ENCODE results near the gene NR4A1.

The NR4A1 gene

GRCh38 chr12:52050758-52051541 lies at the start of gene NR4A1:
NR4A1 (plus strand) TSS chr12:52051442; CDS start chr12:52054329, 2,887 bp downstream.
- peak; percentile 100 for DNase-seq (ENCODE audit: low read depth)

DNA sequence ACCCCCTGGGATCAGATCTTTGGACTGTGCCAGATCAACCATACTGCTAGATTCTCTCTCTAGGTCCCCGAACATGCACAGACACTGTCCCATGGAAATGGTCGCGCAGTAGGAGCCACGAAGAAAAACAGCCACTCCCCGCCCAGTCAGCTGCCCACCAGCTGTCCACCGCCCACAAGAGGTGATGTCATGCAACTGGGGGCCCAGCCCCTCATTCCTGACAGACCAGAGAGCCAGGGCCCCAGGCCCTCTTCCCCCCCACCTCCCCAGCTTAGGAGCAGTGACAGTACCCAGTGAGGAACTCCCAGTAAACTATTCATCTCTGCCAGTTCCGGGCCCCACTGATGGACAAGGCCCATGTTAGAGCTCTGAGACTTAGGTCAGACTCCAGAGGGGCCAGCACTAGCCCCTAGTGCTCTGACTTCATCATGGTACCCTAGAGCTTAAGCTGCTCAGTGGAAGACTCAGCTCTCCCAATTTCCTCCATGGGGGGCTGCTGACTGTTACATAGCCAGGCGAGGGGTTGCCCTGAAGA lies 48.2 kb upstream of the NR4A1 start:
- DNase-seq (ENCODE audit: low read depth), result no peak

- no peak for DNase-seq (ENCODE audit: low read depth)
These were observed 47.7 kb upstream of the NR4A1 start for GRCh38 chr12:52003591-52003990.

GRCh38 chr12:52004042-52004648 lies 47.1 kb upstream of the NR4A1 start:
- no peak for DNase-seq (ENCODE audit: low read depth)

- DNase-seq (ENCODE audit: low read depth), result no peak
These were observed 45.9 kb upstream of the NR4A1 start for GRCh38 chr12:52005218-52005902.

DNA sequence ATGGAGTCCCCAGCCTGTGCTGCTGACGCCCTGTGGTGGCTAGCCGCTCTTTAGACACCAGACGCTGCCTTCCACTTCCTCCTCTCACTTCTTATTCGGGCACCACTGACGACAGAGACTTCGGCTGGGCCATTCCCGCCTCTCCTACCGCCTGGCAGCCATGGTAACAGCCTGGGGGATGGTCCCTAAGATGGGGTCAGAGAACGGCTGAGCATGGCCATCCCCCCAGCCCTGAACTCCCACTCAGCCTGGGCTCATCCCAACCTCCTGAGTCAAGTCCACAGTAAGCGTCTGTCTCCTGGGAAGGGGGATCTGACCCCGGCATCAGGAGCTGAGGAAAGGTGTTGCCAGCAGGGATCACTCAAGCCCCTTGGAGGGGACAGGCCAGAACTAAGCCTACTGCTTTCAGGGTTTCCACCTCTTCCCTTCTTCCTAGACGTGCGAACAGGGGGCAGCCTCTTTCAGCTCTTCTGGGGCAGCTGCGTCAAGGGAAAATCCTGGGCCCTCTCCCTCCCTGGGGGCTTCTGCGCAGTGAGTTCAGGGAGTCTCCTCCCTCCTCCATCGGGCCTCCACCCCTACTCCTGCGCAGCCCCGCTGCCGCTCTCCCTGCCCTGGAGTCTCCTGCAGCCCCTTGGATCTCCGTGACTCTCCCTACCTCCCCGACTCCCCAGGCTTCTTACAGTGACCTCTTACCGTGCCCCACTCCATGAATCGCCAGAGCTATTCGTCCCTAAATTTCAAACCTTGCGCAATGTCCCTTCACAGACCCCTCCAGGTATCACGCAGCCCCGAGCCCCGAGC lies 45.1 kb upstream of the NR4A1 start:
- no peak for DNase-seq (ENCODE audit: low read depth)

DNA sequence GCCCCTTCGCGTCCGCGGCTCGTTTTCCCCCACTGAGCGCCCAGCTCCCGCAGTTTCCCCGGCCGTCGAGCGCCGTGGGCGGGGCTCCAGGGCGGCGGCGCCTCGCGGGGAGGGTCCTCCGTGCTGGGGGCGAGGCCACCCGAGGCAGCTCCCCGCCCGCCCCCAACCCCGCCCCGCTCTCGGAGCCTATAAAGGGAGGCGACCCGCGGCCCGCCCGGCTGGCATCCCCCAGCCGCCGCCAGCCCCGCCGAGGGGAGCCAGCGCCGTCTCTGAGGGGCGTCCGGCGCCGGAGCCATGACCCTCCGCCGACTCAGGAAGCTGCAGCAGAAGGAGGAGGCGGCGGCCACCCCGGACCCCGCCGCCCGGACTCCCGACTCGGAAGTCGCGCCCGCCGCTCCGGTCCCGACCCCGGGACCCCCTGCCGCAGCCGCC lies 44.5 kb upstream of the NR4A1 start, which contains the start of gene TAMALIN:
Gene TAMALIN (plus strand): TSS at position 221 of the 432 bp plus-strand sequence. CDS start 74 bp downstream, at position 295.
- peak; percentile 78 for DNase-seq (ENCODE audit: low read depth)

- DNase-seq (ENCODE audit: low read depth), result peak; percentile 45
These were observed 43.9 kb upstream of the NR4A1 start for GRCh38 chr12:52007158-52007921.

DNA sequence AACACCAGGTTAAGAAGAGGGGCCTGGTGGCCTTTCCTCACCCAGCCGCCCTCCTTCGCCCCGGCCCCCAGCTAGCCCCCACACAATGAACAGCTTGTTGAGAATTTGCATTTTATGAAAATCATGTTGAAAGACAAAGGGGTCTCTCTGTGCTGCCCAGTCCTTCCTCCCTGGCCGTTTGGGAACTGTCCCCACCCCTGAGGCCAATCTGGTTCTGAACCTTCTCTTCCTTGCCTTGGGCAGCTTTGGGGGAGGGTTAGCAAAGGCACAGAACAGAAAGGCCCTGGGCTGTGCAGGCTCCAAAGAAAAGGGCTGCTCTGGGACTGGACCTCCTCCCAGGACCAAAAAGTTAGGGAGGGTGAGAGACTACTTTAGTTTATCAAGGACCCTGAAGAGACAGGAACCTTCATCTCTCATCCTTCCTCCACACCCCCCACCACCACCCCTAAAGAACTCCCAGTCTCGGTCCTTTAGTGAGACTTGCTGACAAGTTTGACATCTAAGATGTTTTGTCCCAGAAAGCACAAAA lies 43.2 kb upstream of the NR4A1 start:
- DNase-seq (ENCODE audit: low read depth), result no peak

- no peak for DNase-seq (ENCODE audit: low read depth)
These were observed 42.0 kb upstream of the NR4A1 start for GRCh38 chr12:52009081-52009751.

- no peak for DNase-seq (ENCODE audit: low read depth)
These were observed 41.1 kb upstream of the NR4A1 start for GRCh38 chr12:52010152-52010622.

DNA sequence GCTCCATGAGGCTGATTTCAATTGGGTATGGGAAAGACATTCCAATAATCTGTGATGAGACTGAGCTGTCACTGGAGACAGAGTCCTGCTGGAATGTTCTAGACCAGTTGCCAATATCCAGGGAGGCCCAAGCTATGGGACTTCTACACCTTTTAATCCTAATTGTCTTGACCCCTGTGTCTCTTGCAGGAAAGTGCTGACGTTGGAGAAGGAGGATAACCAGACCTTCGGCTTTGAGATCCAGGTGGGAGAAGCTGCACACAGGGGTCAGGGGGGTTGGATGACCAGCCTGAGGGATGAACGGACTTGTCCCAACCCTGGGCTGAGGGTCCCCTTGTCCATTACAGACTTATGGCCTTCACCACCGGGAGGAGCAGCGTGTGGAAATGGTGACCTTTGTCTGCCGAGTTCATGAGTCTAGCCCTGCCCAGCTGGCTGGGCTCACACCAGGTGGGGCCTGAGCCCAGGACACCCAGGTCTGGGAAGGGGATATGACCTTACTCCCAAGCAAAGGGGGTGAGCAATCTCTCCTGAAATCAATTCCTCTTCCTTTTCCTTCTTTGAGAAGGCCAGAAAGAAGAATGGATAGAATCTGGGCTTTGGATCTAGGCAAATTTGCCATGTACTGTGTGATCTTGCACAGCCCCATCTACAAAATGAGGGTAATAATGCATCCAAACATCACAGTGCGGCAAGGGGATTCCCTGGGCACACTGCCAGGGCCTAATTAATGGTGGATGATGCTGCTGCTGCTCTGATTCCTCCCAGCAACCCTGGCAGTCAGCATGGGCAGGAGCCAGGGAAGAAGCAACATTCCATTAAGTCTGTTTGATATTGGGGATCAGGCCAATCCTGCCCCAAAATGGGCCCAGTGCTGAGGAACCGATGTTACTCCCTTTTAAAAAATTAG lies 40.3 kb upstream of the NR4A1 start:
- DNase-seq (ENCODE audit: low read depth), result no peak

DNA sequence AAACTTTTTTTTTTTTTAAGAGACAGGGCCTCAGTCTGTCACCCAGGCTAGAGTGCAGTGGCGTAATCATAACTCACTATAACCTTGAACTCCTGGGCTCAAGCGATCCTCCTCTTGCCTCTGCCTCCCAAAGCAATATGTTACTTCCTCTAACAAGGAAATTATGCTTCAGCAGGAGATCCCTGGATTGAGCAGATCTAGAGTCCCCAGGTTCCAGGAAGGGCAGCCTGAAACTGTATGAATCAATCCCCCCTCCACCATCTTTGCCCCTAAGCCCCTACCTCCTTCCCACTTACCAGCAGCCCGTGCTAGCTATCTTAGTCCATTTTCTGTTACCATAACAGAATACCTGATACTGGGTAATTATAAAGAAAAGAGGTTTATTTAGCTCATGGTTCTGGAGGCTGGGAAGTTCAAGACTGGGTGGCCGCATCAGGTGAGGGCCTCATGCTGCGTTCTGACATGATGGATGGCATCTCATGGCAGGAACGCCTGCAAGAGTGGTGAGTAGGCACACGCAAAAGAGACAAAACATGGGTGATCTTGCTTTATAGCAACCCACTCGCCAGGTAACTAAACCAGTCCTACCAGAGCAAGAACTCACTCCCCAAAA lies 39.5 kb upstream of the NR4A1 start:
- no peak for DNase-seq (ENCODE audit: low read depth)

GRCh38 chr12:52013626-52014310 lies 37.5 kb upstream of the NR4A1 start:
- DNase-seq (ENCODE audit: low read depth), result no peak

GRCh38 chr12:52014567-52015530 lies 36.4 kb upstream of the NR4A1 start:
- no peak for DNase-seq (ENCODE audit: low read depth)

DNA sequence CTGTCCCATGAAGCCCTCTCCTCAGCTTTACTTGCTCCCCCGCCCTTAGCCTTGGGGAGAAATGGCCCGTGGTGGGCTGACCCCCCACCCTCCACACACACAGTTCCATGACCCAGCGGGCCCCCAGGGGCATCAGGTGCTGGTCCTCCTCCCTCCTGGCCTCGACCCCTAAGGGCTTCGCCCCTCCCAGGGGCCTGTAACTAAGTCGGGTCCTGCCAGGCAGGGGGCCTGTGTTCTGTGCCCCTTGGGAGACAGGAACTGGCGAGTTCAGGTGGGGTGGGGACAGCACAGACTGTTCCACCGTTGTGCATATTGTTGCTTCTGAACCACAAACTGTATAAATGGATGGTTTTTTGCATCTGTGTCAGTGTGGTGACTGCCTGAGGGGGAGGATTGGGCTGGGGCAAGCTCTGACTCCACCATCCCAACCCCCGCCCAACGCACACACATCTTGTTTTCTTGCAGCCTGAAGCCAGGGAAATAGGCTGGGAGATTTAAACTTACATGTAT lies 35.7 kb upstream of the NR4A1 start:
- DNase-seq (ENCODE audit: low read depth), result no peak
